ENCODE measurements around the gene TMF1.
A peak's percentile ranks its signal among the peaks of the same experiment; 100 is the strongest.

Gene TMF1

GRCh38 chr3:69012800-69013252, 39.3 kb downstream of the TMF1 start:
- no peak for FAIRE-seq

GRCh38 chr3:69012100-69012799, 39.9 kb downstream of the TMF1 start:
- FAIRE-seq = no peak

GRCh38 chr3:69011096-69011730, 40.9 kb downstream of the TMF1 start:
- no peak for FAIRE-seq

- FAIRE-seq = peak; percentile 28
Observed at GRCh38 chr3:69009559-69010410, 42.3 kb downstream of the TMF1 start.

GRCh38 chr3:69008980-69009379, 43.2 kb downstream of the TMF1 start:
- no peak for FAIRE-seq

GRCh38 chr3:69005791-69006482, 46.2 kb downstream of the TMF1 start:
- FAIRE-seq = no peak

GRCh38 chr3:69005071-69005790, 46.9 kb downstream of the TMF1 start:
- no peak for FAIRE-seq

- no peak for FAIRE-seq
Observed at GRCh38 chr3:69004138-69004537, 48.0 kb downstream of the TMF1 start.

- FAIRE-seq = no peak
Observed at GRCh38 chr3:68999605-69000004, 52.5 kb downstream of the TMF1 start.

GRCh38 chr3:68999158-68999557, 53.0 kb downstream of the TMF1 start:
- no peak for FAIRE-seq

- FAIRE-seq = no peak
Observed at GRCh38 chr3:68997887-68998286, 54.2 kb downstream of the TMF1 start.

GRCh38 chr3:68996356-68996995, 55.7 kb downstream of the TMF1 start:
- no peak for FAIRE-seq

GRCh38 chr3:68988740-68989139, 63.4 kb downstream of the TMF1 start:
- FAIRE-seq = no peak

- FAIRE-seq = no peak
Observed at GRCh38 chr3:68987322-68987721, 64.8 kb downstream of the TMF1 start.

- FAIRE-seq = no peak
Observed at GRCh38 chr3:68986496-68987208, 65.5 kb downstream of the TMF1 start.

GRCh38 chr3:68985146-68985790, 66.9 kb downstream of the TMF1 start:
- no peak for FAIRE-seq

GRCh38 chr3:68984011-68984530, 68.1 kb downstream of the TMF1 start:
- no peak for FAIRE-seq

- FAIRE-seq = no peak
Observed at GRCh38 chr3:68977486-68978167, 74.5 kb downstream of the TMF1 start.

GRCh38 chr3:68974711-68975110, 77.4 kb downstream of the TMF1 start:
- no peak for FAIRE-seq

GRCh38 chr3:68973639-68974038, 78.5 kb downstream of the TMF1 start:
- FAIRE-seq = no peak

Measured in G401.6 (cell line).